PFSK-1 (cell line): ENCODE data around the gene SLIT3.

Experiments used
- FOXP2 ChIP-seq: optimal IDR thresholded peaks from 2 replicates; pipeline ENCODE3; 2011; ENCODE audit warnings: borderline replicate concordance, control low read depth, inconsistent platforms; ENCODE audit not compliant: insufficient read depth; ENCODE audit errors: extremely low read length, extremely low read depth
- POLR2AphosphoS5 ChIP-seq: IDR thresholded peaks from 2 replicates; pipeline ENCODE4 v1.6.1; 2012; ENCODE audit warnings: low read depth, mild to moderate bottlenecking, control low read depth, low read length, moderate library complexity
- REST ChIP-seq, 2 experiments: IDR thresholded peaks; 2 replicates each; pipeline versions ENCODE4 v1.6.1 to v1.8.0; 2011 to 2012; ENCODE audit warnings: low read depth in 2 of 2, low read length in 2 of 2, control low read depth in 1 of 2, inconsistent platforms in 1 of 2, mild to moderate bottlenecking in 1 of 2, moderate library complexity in 1 of 2; ENCODE audit not compliant: insufficient read depth in 1 of 2
- SIN3A ChIP-seq: IDR thresholded peaks from 2 replicates; pipeline ENCODE4 v1.6.1; 2012; ENCODE audit warnings: mild to moderate bottlenecking, low read length, moderate library complexity, borderline replicate concordance; ENCODE audit not compliant: insufficient read depth
- TAF1 ChIP-seq: IDR thresholded peaks from 2 replicates; pipeline ENCODE4 v1.6.1; 2012; ENCODE audit warnings: low read length, control low read depth, borderline replicate concordance; ENCODE audit not compliant: insufficient read depth

Gene SLIT3

GRCh38 chr5:168736281-168736831 is 564.6 kb downstream of the SLIT3 start:
- TF ChIP-seq FOXP2 (no peak), REST (IDR thresholded peaks at IDR 0.05; ENCODE audit: insufficient read depth in 1 of 2, low read depth in 2 of 2, low read length in 2 of 2) (no peak), POLR2AphosphoS5 (no peak), SIN3A (no peak), TAF1 (no peak)

- TF ChIP-seq TAF1: no peak
- TF ChIP-seq FOXP2: no peak
- TF ChIP-seq POLR2AphosphoS5: no peak
- TF ChIP-seq REST (IDR thresholded peaks at IDR 0.05; ENCODE audit: insufficient read depth in 1 of 2, low read depth in 2 of 2, low read length in 2 of 2): no peak
- no peak for TF ChIP-seq SIN3A
Observed at GRCh38 chr5:168734620-168735300, 566.2 kb downstream of the SLIT3 start.

GRCh38 chr5:168734119-168734518 is 566.8 kb downstream of the SLIT3 start:
- TF ChIP-seq SIN3A: no peak
- no peak for TF ChIP-seq FOXP2
- no peak for TF ChIP-seq REST (IDR thresholded peaks at IDR 0.05; ENCODE audit: insufficient read depth in 1 of 2, low read depth in 2 of 2, low read length in 2 of 2)
- TF ChIP-seq POLR2AphosphoS5: no peak
- no peak for TF ChIP-seq TAF1

- TF ChIP-seq FOXP2 (no peak), REST (IDR thresholded peaks at IDR 0.05; ENCODE audit: insufficient read depth in 1 of 2, low read depth in 2 of 2, low read length in 2 of 2) (no peak), TAF1 (no peak)
Observed at GRCh38 chr5:168728546-168729211, 572.3 kb downstream of the SLIT3 start.

- TF ChIP-seq SIN3A: no peak
- TF ChIP-seq TAF1: no peak
- no peak for TF ChIP-seq REST (IDR thresholded peaks at IDR 0.05; ENCODE audit: insufficient read depth in 1 of 2, low read depth in 2 of 2, low read length in 2 of 2)
- TF ChIP-seq FOXP2: no peak
- TF ChIP-seq POLR2AphosphoS5: no peak
Observed at GRCh38 chr5:168727547-168727946, 573.4 kb downstream of the SLIT3 start.
